HepG2 (cell line): Measurements from ENCODE around the gene LIN28B. TPM values are rescaled to one million over a fixed set of nuclear protein-coding genes. Genes with fewer than 3 reads are reported as not detected.

ENCODE experiments used
- ATAC-seq: fragments of 200-7000 bp; cut with Tn5 transposase; 3 replicates; pipeline ENCODE4 v1.9.1; 2020; ENCODE audit warnings: mild to moderate bottlenecking, moderate library complexity
- BruUV-seq: library from RNA; stranded (reverse); fragments of 400-500 nt; replicated peaks from 2 replicates; lab custom pipeline; 2021; lab: Mats Ljungman, UMichigan
- CTCF ChIA-PET: fragments of 300-600 bp; formaldehyde crosslinking; extraction: SDS; loops from one replicate; lab custom pipeline; 2021; ENCODE audit warnings: low total read pairs, inconsistent platforms, low intra/inter-chr PET ratio; lab: Yijun Ruan, JAX
- POLR2A ChIA-PET: fragments of 350-600 bp; sonication (Branson Sonifier 250); formaldehyde crosslinking; loops from one replicate; lab custom pipeline; 2020; ENCODE audit warnings: antibody characterized with exemption, inconsistent platforms; lab: Yijun Ruan, JAX
- DNase-seq: peaks from one replicate; pipeline ENCODE4 v3.0.0-alpha.2; 2015; ENCODE audit warnings: low spot score
- FAIRE-seq: peaks from 3 replicates; lab custom pipeline; 2011; peaks lifted over from hg19 to GRCh38; lab: Jason Lieb, UNC
- H2AFZ ChIP-seq: one replicate; pipeline ENCODE4 v1.6.1; 2011; ENCODE audit warnings: low read length, inconsistent platforms
- H3K27ac ChIP-seq: fragments of 300-600 bp; 3 replicates; pipeline ENCODE4 v1.8.0; 2011; ENCODE audit warnings: mixed run types, mild to moderate bottlenecking, mixed read lengths, low read length, inconsistent platforms; ENCODE audit not compliant: insufficient read depth; ENCODE audit errors: extremely low read length
- H3K27me3 ChIP-seq, 2 experiments: fragments of 200-600 bp in 1 of 2; 2 replicates in 1 of 2; 3 replicates in 1 of 2; pipeline versions ENCODE4 v1.6.0 to v1.8.0; 2011; ENCODE audit warnings: low read length in 2 of 2, mild to moderate bottlenecking in 2 of 2, moderate library complexity in 2 of 2, inconsistent platforms in 1 of 2; ENCODE audit not compliant: insufficient read depth in 2 of 2, control insufficient read depth in 1 of 2
- H3K36me3 ChIP-seq, 2 experiments: fragments of 200-600 bp in 1 of 2; replicated peaks in 1 of 2; 2 replicates in 1 of 2; 3 replicates in 1 of 2; pipeline versions ENCODE4 v1.5.1 to v1.8.0; 2011; ENCODE audit warnings: low read length in 2 of 2, inconsistent platforms in 1 of 2; ENCODE audit not compliant: insufficient read depth in 2 of 2, control insufficient read depth in 1 of 2
- H3K4me1 ChIP-seq: 2 replicates; pipeline ENCODE4 v1.5.1; 2012; ENCODE audit warnings: low read length, inconsistent platforms; ENCODE audit not compliant: insufficient read depth
- H3K4me2 ChIP-seq: 2 replicates; pipeline ENCODE4 v1.6.0; 2011; ENCODE audit warnings: low read depth, low read length, inconsistent platforms
- H3K4me3 ChIP-seq, 3 experiments: fragments of 200-600 bp in 1 of 3; sonication (generic), shearing (Covaris generic) in 1 of 3; replicated peaks in 1 of 3; 2 replicates each; pipeline ENCODE4 v1.5.1; 2011 to 2016; ENCODE audit warnings: low read length in 3 of 3, inconsistent platforms in 2 of 3, low read depth in 2 of 3, mild to moderate bottlenecking in 2 of 3, control low read depth in 1 of 3, mixed read lengths in 1 of 3; ENCODE audit not compliant: insufficient read depth in 1 of 3
- H3K79me2 ChIP-seq: one replicate; pipeline ENCODE4 v1.6.1; 2011; ENCODE audit warnings: low read length, inconsistent platforms; ENCODE audit not compliant: insufficient read depth
- H3K9ac ChIP-seq: 2 replicates; pipeline ENCODE4 v1.6.0; 2011; ENCODE audit warnings: mild to moderate bottlenecking, low read depth, low read length, inconsistent platforms; ENCODE audit not compliant: insufficient read depth
- H3K9me3 ChIP-seq: 2 replicates; pipeline ENCODE4 v1.5.1; 2012; ENCODE audit warnings: mild to moderate bottlenecking, low read length
- H4K20me1 ChIP-seq: 2 replicates; pipeline ENCODE4 v1.6.0; 2011; ENCODE audit warnings: inconsistent platforms, mild to moderate bottlenecking, low read length, moderate library complexity; ENCODE audit not compliant: insufficient read depth
- EED ChIP-seq: sonication (generic); formaldehyde crosslinking; IDR thresholded peaks from 2 replicates; pipeline ENCODE4 v1.5.0; 2020; ENCODE audit warnings: mild to moderate bottlenecking, missing genetic modification reagents
- ETV5 ChIP-seq: IDR thresholded peaks from 2 replicates; pipeline ENCODE4 v1.6.1; 2018; ENCODE audit warnings: missing biosample characterization, missing genetic modification reagents, inconsistent platforms, borderline replicate concordance
- HDAC6 ChIP-seq: fragments of 200-600 bp; sonication (generic); IDR thresholded peaks from 2 replicates; pipeline ENCODE4 v1.7.0; 2017; ENCODE audit warnings: mild to moderate bottlenecking, antibody characterized with exemption, low read length, low read depth
- HIVEP1 ChIP-seq: sonication (generic); formaldehyde crosslinking; IDR thresholded peaks from 2 replicates; pipeline ENCODE4 v1.4.0; 2020; ENCODE audit warnings: mild to moderate bottlenecking, missing genetic modification reagents
- KMT2A ChIP-seq: sonication (generic); formaldehyde crosslinking; IDR thresholded peaks from 2 replicates; pipeline ENCODE4 v1.4.0; 2020; ENCODE audit warnings: missing genetic modification reagents
- MIER3 ChIP-seq: IDR thresholded peaks from 2 replicates; pipeline ENCODE4 v1.6.1; 2016; ENCODE audit warnings: missing compliant biosample characterization, borderline replicate concordance
- NFKB2 ChIP-seq: sonication (generic); formaldehyde crosslinking; IDR thresholded peaks from 2 replicates; pipeline ENCODE4 v1.4.0; 2020; ENCODE audit warnings: missing genetic modification reagents, borderline replicate concordance
- PLRG1 ChIP-seq: fragments of 450-650 bp; conservative IDR thresholded peaks from 2 replicates; pipeline ENCODE4 v1.6.1; 2016
- TAF1 ChIP-seq: sonication (generic); formaldehyde crosslinking; IDR thresholded peaks from 2 replicates; pipeline ENCODE4 v1.4.0; 2020; ENCODE audit warnings: missing genetic modification reagents
- TERF1 ChIP-seq: sonication (generic); formaldehyde crosslinking; IDR thresholded peaks from 2 replicates; pipeline ENCODE4 v1.8.0; 2022; ENCODE audit warnings: mild to moderate bottlenecking, missing genetic modification reagents, moderate library complexity
- XRCC5 ChIP-seq: fragments of 200-400 bp; formaldehyde crosslinking; optimal IDR thresholded peaks from 2 replicates; pipeline ENCODE3; 2017; ENCODE audit warnings: mild to moderate bottlenecking, low read length
- ZNF235 ChIP-seq: sonication (generic); formaldehyde crosslinking; IDR thresholded peaks from 2 replicates; pipeline ENCODE4 v1.8.1; 2023; ENCODE audit warnings: mild to moderate bottlenecking, missing genetic modification reagents, borderline replicate concordance
- ZNF687 ChIP-seq: sonication (generic); formaldehyde crosslinking; IDR thresholded peaks from 2 replicates; pipeline ENCODE4 v1.5.1; 2020; ENCODE audit warnings: mild to moderate bottlenecking, missing genetic modification reagents, moderate library complexity
- ZNF773 ChIP-seq: sonication (generic); formaldehyde crosslinking; IDR thresholded peaks from 2 replicates; pipeline ENCODE4 v1.4.0; 2020; ENCODE audit warnings: missing genetic modification reagents, borderline replicate concordance
- ZNF883 ChIP-seq: sonication (generic); formaldehyde crosslinking; IDR thresholded peaks from 2 replicates; pipeline ENCODE4 v1.5.1; 2020; ENCODE audit warnings: mild to moderate bottlenecking, missing genetic modification reagents; ENCODE audit errors: not compliant biosample characterization
- WGBS: methylation state at CpG from one replicate; pipeline ENCODE4 v1.1.6; 2017; ENCODE audit warnings: low lambda C conversion rate; 5-methylcytosine and 5-hydroxymethylcytosine counted together
- in situ Hi-C: cut with HindIII; loops from 2 replicates; pipeline ENCODE4 v1.10.0; 2017; ENCODE audit warnings: low pct_unique_long_range_greater_than_20kb; ENCODE audit not compliant: extremely low pct_ligation_motif_present
- intact Hi-C: fragments of 100-400 bp; cut with micrococcal nuclease; formaldehyde crosslinking; loops from one replicate; pipeline ENCODE4 v1.10.0; 2022; ENCODE audit not compliant: unreplicated experiment
- polyA plus RNA-seq, 8 experiments: library from polyadenylated mRNA; depleted of rRNA in 3 of 8; stranded (reverse) in 7 of 8; unstranded in 1 of 8; fragments of >200 nt; fragmentation: Illumina TruSeq in 4 of 8; extraction: Trizol in 4 of 8; gene quantifications; 2 replicates each; pipeline versions ENCODE4 v1.2.1 to v1.2.3, GENCODE V29; 2011 to 2016; ENCODE audit warnings: low read depth in 4 of 8, missing spikeins in 1 of 8, mixed read lengths in 1 of 8; ENCODE audit not compliant: insufficient read depth in 1 of 8
- total RNA-seq, 5 experiments: library from RNA; depleted of rRNA; stranded (reverse); fragments of >200 nt; fragmentation: Illumina TruSeq; extraction: Trizol; gene quantifications; 2 replicates each; pipeline ENCODE4 v1.2.3, GENCODE V29; 2016; ENCODE audit warnings: low read depth in 1 of 5

LIN28B gene
- total and polyA plus RNA-seq, 2 of the 13 experiments (the other 11 are each of a cell fraction or from before 2014, with no cell fraction given), result 14.5 to 56.8 TPM

- TF ChIP-seq TERF1 (CRISPR knock-in tag) (no peak), KMT2A (no peak), TAF1 (CRISPR knock-in tag) (no peak), ZNF687 (CRISPR knock-in tag) (no peak), ETV5 (CRISPR knock-in tag) (no peak), XRCC5 (no peak), NFKB2 (CRISPR knock-in tag) (no peak), ZNF235 (CRISPR knock-in tag) (no peak), HDAC6 (no peak), EED (CRISPR knock-in tag) (no peak), MIER3 (no peak), HIVEP1 (CRISPR knock-in tag) (no peak), PLRG1 (no peak), ZNF883 (CRISPR knock-in tag) (no peak), ZNF773 (CRISPR knock-in tag) (no peak)
- TF ChIP-seq, all 625 proteins: peak for 0
- Histone ChIP-seq H2AFZ (no peak overlapping the region), H3K4me3 (no peak overlapping the region), H3K79me2 (no peaks in the 10 kb centered on the region), H3K4me1 (no peaks in the 10 kb centered on the region), H4K20me1 (no peaks in the 10 kb centered on the region), H3K4me2 (no peak overlapping the region), H3K9ac (no peak overlapping the region), H3K36me3 (no peaks in the 10 kb centered on the region), H3K9me3 (no peaks in the 10 kb centered on the region), H3K27me3 (no peaks in the 10 kb centered on the region), H3K27ac (no peak overlapping the region)
- FAIRE-seq (no peak), DNase-seq (no peak), ATAC-seq (no peak)
- no TSS peak for BruUV-seq
- ChIA-PET CTCF (no interaction called here), POLR2A (no interaction called here)
- in situ Hi-C loops (no loop called here), intact Hi-C loops (no loop called here)
- WGBS, result 26% methylated on average over 2 of the region's 2 CpGs
Observed at GRCh38 chr6:104930939-104931338, 26.0 kb upstream of the LIN28B start.
